SIG-M5 treated with dmso at 0.1 percent for 504 hours (cell line): ENCODE data around the gene KIR3DL2.
"Not testable (repeated sequence)": the region's sequence is repeated elsewhere in the genome, so short reads cannot be mapped to it uniquely, and the experiment has no call there.

Source experiments
- DNase-seq: peaks from one replicate; lab custom pipeline; 2025; ENCODE audit not compliant: unreplicated experiment; lab: John Stamatoyannopoulos, UW

The KIR3DL2 gene

DNA sequence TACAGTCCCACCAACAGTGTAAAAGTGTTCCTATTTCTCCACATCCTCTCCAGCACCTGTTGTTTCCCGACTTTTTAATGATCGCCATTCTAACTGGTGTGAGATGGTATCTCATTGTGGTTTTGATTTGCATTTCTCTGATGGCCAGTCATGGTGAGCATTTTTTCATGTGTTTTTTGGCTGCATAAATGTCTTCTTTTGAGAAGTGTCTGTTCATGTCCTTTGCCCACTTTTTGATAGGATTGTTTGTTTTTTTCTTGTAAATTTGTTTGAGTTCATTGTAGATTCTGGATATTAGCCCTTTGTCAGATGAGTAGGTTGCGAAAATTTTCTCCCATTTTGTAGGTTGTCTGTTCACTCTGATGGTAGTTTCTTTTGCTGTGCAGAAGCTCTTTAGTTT, 13.2 kb downstream of the KIR3DL2 start:
- not testable (repeated sequence) for DNase-seq

DNA sequence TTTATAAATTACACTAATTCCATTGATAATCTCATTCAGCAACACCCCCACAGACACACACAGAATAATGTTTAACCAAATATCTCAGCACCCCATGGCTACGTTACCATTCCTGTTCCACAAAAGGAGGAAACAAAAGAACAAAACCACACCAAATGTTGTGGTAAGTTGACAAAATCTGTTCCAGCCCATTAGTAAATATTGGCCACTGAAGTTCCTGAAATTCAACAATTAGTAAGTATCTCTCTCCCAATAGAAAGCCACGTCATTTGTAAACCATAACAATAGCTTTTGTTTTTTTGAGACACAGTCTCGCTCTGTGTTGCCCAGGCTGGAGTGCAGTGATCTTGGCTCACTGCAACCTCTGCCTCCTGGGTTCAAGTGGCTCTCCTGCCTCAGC, 21.5 kb downstream of the KIR3DL2 start:
- no peak for DNase-seq

DNA sequence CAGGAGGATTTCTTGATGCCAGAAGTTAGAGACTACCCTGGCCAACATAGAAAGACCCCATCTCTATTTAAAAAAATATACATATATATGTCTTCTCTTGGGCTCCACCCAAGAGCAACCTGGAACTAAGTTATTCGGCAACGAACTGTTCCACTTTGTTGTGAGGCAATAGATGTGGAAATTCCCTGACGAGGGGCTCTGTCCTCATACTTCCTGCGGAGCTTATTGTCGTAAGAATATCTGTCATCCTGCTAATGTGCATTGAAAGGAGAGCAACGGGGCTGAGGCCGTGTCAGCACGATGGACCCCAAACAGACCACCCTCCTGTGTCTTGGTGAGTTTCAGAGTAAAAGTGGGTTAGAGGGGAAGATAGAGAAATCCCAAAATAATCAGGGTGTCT, 23.7 kb downstream of the KIR3DL2 start, which contains the start of gene FCAR:
Gene FCAR (plus strand): TSS at position 246 of the 400 bp plus-strand sequence. CDS start 55 bp downstream, at position 301.
- DNase-seq = peak; percentile 82

DNA sequence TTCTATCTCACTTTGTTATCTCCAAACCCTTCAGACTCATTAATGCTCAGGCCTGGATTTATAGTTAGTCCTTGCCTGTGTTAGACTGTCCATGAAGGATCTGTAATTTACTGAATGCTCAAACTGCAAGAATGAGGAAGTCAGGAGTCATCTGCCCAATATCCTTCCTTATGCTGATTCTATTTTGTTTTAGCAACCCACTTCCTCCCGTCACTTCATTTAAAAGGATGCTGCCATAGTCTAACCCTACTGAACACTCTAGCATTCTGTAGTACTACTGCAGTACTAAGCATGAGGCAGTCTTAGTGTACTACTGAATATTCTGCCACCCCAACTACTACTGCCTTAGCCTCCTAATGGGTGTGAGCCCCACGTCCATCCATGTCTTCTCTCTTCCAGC, 25.3 kb downstream of the KIR3DL2 start:
- DNase-seq = peak; percentile 80

DNA sequence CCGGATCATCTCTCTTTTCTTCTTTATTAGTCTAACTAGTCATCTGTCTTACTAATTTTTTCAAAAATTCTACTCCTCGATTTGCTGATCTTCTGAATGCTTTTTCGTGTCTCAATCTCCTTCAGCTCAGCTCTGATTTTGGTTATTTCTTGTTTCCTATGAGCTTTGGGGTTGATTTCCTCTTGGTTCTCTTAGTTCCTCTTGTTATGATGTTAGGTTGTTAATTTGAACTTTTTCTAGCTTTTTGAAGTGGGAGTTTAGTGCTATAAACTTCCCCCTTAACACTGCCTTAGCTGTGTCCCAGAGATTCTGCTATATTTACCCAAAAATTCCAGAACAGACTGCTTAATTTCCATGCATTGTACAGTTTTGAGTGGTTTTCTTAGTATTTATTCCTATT, 27.2 kb downstream of the KIR3DL2 start:
- DNase-seq = no peak

DNA sequence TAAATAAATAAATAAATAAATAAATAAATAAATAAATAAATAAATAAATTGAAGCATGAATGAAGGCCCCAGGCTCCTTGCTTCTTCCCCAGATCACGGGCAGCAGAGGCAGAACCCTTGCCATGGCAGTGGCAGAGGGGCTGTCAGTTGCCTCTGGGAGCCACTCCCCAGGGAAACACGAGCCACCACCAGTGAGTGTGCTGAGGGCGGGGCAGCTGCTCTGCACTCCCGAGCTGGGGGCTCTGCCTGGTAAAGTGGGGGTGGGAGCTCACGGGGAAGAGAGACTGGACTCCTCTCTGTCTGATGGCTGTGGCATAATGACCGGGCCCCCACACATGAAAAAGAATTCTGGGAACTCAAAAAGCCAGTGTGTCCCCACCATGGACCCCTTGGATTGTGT, 31.6 kb downstream of the KIR3DL2 start:
- DNase-seq = no peak

DNA sequence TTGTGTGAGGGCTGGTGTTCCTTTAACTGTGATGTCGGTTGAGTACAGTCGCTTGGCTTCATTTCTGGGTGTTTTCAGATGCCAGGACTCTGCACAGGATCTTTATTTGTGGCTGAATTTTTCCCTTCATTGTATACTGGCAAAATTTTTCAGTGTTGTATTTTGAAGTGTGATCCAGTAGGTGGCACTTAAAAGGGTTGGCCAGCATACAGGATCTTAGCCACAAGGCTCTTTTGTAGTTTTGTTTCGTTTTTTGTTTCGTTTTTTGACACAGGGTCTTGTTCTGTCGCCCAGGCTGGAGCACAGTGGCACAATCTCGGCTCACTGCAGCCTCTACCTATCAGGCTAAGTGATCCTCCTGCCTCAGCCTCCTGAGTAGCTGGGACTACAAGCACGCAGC, 32.5 kb downstream of the KIR3DL2 start:
- peak; percentile 30 for DNase-seq

DNA sequence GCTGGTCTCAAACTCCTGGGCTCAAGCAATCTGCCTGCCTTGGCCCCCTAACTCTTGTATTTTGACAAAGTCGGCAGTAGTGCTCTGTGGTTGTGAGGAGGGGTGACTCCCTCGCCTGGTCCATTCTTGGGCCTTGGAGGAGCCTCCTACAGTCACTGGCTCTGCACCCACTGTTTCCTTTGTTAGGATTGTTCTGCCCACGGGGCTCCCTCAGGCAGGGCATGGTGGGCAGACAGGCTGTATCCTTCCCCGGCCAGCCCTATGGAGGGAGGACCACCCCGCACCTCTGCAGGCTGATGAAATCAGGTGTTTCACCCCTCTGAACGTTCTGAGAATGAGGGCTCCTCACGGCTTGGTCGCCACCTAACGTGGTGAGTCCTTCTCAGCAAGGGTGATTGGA, 33.0 kb downstream of the KIR3DL2 start:
- no peak for DNase-seq

DNA sequence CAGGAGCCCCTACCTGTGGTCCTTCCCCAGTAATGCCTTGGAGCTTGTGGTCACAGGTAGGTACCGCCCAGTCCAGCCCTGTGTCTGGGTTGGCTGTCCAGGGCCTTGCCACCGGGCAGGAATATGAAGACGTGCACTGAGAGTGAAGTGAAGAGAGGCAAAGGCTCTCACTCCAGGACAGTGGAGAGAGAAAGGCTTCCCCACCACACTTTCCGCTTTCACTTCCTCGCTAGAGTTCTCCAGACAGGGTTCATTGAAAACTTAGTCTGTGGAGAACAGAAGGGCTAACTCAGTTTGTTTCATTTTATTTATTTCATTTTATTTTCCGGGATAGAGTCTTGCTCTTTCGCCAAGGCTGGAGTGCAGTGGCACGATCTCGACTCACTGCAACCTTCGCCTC, 38.0 kb downstream of the KIR3DL2 start:
- no peak for DNase-seq

DNA sequence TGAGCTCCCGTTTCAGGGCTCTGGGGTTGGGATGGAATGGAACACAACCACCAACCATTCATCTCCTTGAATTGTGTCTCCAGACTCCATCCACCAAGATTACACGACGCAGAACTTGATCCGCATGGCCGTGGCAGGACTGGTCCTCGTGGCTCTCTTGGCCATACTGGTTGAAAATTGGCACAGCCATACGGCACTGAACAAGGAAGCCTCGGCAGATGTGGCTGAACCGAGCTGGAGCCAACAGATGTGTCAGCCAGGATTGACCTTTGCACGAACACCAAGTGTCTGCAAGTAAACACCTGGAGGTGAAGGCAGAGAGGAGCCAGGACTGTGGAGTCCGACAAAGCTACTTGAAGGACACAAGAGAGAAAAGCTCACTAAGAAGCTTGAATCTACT, 39.3 kb downstream of the KIR3DL2 start:
- no peak for DNase-seq

DNA sequence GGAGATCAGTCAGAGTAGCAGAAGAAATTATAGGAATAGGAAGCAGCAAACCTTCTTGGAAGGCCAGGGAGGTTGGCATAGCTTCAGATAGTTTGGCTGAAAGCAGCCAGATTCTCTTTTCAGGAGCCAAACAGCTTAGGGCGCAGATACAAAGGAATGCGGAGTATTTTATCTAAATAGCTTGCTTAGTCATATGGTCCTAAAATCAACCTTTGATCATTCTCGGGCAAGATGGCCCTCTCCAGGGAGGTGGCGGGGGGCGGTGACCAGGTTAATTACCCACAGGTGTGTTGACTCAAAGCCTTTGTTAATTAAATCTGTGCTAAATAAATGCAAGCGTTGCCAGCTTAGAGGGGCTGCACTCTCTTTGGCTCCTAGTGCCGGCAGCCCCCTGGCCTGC, 43.2 kb downstream of the KIR3DL2 start:
- DNase-seq = no peak

DNA sequence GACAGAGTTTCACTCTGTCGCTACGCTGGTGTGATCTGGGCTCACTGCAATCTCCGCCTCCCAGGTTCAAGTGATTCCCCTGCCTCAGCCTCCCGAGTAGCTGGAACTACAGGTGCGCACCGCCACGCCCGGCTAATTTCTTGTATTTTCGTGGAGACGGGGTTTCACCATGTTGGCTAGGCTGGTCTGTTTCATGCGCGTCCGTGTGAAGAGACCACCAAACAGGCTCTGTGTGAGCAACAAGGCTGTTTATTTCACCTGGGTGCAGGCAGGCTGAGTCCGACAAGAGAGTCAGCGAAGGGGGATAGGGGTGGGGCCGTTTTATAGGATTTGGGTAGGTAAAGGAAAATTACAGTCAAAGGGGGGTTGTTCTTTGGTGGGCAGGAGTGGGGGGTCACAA, 43.9 kb downstream of the KIR3DL2 start:
- not testable (repeated sequence) for DNase-seq

DNA sequence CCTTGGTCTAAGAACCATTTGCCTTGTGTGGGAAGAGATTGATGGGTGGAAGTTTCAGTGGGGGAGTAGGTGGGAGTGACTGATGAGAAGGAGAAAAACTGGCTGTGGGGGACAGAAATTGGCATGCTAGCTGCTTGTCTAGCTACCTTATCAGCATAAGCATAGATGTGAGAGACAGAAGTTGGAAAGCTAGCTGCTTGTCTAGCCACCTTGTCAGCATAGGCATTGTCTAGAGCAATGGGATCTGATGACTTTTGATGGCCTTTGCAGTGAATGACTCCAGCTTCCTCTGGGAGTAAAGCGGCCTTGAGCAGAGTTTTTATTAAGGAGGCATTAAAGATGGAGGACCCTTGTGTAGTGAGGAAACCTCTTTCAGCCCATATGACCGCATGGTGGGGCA, 45.8 kb downstream of the KIR3DL2 start:
- no peak for DNase-seq

DNA sequence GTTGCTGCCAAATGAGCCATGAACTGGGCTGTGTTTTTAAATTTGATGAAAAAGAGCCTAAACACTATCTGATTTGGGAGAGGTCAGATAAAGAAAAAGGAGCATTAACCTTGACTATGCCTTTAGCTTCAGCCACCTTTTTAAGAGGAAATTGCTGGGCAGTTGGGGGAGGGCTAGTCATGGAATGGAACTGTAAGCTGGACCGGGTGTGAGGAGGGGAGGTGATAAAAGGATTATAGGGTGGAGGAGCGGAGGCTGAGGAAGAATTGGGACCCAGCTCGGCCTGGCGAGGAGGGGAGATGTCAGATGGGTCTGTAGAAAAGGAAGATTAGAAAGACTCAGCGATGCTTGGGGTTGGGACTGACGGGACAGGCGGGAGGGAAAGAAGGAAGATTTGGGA, 48.4 kb downstream of the KIR3DL2 start:
- DNase-seq = not testable (repeated sequence)

DNA sequence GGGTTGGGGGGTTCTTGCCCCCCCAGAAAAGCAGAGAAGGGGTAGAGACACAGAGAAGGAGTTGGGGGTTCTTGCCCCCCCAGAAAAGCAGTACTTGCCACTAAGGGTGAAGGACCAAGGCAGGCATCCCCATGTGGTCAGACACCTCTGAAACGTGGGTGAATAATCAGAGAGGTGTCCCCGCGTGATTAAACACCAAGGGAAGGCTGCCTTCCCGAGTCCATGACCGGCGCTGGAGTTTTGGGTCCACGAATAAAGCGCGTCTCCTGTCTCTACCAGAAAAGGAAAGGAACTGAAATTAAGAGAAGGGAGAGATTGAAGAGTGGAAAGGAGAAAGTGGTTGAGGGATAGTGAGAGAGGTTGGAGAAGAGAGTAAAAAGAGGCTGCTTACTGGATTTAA, 49.4 kb downstream of the KIR3DL2 start:
- DNase-seq = not testable (repeated sequence)

DNA sequence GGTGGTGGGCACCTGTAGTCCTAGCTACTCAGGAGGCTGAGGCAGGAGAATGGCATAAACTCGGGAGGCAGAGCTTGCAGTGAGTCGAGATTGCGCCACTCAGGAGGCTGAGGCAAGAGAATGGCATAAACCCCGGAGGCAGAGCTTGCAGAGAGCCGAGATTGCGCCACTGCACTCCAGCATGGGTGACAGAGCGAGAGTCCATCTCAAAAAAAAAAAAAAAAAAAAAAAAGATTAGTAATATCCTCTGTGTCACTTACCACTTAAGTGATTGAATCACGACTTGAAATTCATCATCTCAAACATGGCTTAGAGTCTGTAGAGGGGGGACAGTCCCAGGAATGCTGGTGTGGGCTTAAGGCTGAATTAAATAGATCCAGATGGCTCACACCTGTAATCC, 50.9 kb downstream of the KIR3DL2 start:
- peak; percentile 62 for DNase-seq

DNA sequence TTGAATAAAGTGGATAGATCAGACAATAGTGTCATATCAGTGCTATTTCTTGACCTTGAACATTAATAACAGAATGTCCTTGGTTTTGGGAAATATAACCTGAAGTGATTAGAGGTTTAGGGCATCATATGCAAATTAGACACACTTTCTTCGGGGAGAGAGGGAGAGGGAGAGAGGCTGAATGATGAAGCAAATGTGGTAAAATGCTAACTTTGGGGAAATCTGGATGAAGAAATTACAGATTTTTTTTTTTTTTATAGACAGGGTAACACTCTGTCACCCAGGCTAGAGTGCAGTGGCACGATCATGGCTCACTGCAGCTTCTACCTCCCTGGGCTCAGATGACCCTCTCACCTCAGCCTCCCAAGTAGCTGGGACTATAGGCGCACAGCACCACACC, 51.8 kb downstream of the KIR3DL2 start:
- DNase-seq = no peak

DNA sequence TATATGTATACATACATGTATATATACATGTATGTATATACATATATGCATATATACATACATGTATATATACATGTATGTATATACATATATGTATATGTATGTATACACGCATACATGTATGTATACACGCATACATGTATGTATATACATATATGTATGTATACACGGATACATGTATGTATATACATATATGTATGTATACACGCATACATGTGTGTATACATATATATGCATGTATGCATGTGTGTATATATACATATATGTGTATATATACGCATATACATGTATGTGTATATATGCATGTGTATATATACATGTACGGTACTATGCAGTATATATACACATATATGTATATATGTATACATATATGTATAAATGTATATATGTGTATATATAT, 53.1 kb downstream of the KIR3DL2 start:
- DNase-seq = no peak

DNA sequence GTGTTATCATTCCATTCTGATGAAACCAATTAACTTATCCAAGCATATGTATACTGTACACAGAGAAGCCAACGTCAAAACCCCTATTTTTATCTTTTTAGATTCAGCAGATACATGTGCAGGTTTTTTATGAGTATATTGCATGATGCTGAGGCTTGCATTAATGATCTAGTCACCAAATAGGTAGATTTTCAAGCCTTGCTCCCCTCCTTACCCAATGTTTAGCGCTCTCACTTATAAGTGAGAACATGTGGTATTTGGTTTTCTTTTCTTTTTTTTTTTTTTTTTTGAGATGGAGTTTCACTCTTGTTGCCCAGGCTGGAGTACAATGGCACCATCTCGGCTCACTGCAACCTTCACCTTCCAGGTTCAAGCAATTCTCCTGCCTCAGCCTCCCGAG, 54.0 kb downstream of the KIR3DL2 start:
- DNase-seq = not testable (repeated sequence)

DNA sequence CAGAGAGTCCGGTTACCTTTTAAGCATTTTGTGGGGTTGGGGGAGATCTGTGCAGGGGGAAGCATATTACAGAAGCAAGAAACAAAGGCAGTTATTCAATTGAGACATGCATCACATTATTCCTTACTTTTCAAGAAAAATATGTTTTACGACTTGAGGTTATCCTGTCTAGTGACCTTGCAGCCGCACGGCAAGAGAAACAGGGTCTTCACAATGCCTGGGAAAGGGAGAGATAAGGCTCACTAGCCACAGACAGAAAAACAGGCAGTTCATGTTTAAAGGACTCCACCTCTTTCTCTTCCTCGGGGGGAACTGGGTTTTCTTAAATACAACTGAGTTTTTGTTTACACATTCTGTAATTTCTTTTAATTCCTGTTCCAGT, 55.2 kb downstream of the KIR3DL2 start:
- no peak for DNase-seq

DNA sequence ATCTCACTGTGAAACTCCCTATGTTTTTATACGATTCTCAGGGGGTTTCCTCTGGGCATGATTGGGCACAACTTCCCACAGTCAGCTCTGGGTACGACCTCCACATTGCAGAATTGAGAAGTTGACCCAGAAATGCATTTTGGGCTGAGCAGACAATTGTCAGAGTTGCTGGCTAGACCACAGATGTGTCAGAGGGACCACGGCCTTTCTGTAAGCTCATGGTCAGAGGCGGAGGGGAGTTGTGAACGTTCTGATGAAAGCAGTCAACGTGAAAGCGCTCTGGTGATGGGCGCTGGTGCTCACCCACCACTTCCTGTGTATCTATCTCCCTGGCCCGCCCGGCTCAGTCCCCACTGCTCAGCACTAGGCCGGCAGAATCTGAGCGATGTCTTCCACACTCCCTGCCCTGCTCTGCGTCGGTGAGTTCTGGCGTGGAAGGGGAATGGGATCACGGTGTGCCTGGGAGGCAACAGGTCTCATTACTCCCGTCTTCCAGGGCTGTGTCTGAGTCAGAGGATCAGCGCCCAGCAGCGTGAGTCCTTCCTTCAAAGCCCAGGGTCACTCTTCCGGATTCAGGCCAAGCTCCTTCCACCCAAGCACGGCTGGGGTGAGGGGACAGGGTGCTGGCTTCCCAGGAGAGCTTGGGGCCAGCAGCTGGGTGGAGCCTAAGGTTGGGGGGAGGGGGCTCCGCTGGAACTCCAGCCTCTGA, 55.7 kb downstream of the KIR3DL2 start, which contains the start of gene NCR1:
Gene NCR1 (plus strand): TSS at position 346 of the 709 bp plus-strand sequence. CDS start 40 bp downstream, at position 386.
- no peak for DNase-seq

DNA sequence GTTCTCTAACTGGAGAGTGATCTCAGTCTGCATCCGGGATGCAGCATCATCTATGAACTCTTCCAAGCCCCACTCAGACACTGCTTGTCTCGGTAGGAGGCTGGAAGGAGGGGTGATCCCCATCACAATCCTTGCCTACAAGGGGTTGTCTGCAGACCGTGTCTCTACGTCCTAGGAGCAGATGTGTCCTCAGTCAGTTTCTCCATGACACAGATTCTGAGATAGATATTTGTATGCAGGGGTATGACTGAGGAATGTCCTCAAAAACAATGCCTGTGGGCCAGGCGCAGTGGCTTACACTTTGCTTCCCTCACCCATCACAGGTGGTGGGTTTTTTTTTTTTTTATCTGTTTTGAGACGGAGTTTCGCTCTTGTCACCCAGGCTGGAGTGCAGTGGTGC, 56.6 kb downstream of the KIR3DL2 start:
- no peak for DNase-seq

DNA sequence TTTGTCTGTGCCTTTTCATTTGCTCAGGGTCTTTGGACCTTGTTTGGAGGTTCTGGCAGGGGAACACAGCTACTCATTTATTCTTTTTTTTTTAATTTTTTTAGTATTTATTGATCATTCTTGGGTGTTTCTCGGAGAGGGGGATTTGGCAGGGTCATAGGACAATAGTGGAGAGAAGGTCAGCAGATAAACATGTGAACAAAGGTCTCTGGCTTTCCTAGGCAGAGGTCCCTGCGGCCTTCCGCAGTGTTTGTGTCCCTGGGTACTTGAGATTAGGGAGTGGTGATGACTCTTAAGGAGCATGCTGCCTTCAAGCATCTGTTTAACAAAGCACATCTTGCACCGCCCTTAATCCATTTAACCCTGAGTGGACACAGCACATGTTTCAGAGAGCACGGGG, 57.7 kb downstream of the KIR3DL2 start:
- DNase-seq = not testable (repeated sequence)
